Midbrain (tissue), 1 donor: ENCODE results near the gene NLRP1.

Experiments used
- DNase-seq: peaks from one replicate; lab custom pipeline; 2025; lab: John Stamatoyannopoulos, UW

The NLRP1 gene

GRCh38 chr17:5557485-5557884 is 26.8 kb downstream of the NLRP1 start:
- no peak for DNase-seq

- DNase-seq: no peak
Observed at GRCh38 chr17:5555254-5555653, 29.1 kb downstream of the NLRP1 start.

- DNase-seq: no peak
Observed at GRCh38 chr17:5553479-5553878, 30.8 kb downstream of the NLRP1 start.

- DNase-seq: no peak
Observed at GRCh38 chr17:5552841-5553240, 31.5 kb downstream of the NLRP1 start.

GRCh38 chr17:5545051-5545987 is 39.0 kb downstream of the NLRP1 start:
- no peak for DNase-seq

GRCh38 chr17:5544115-5544514 is 40.2 kb downstream of the NLRP1 start:
- no peak for DNase-seq

- no peak for DNase-seq
Observed at GRCh38 chr17:5541610-5542202, 42.6 kb downstream of the NLRP1 start.

- no peak for DNase-seq
Observed at GRCh38 chr17:5540321-5540720, 44.0 kb downstream of the NLRP1 start.

GRCh38 chr17:5539286-5539685 is 45.0 kb downstream of the NLRP1 start:
- no peak for DNase-seq

- no peak for DNase-seq
Observed at GRCh38 chr17:5536866-5537650, 47.3 kb downstream of the NLRP1 start.

GRCh38 chr17:5535436-5535835 is 48.9 kb downstream of the NLRP1 start:
- no peak for DNase-seq

- no peak for DNase-seq
Observed at GRCh38 chr17:5533486-5534315, 50.6 kb downstream of the NLRP1 start.

- no peak for DNase-seq
Observed at GRCh38 chr17:5532581-5532980, 51.7 kb downstream of the NLRP1 start.

GRCh38 chr17:5531085-5531418 is 53.3 kb downstream of the NLRP1 start:
- DNase-seq: no peak

- no peak for DNase-seq
Observed at GRCh38 chr17:5530265-5531084, 53.8 kb downstream of the NLRP1 start.

- no peak for DNase-seq
Observed at GRCh38 chr17:5527601-5528250, 56.6 kb downstream of the NLRP1 start.

- DNase-seq: peak; percentile 80
Observed at GRCh38 chr17:5526821-5527598, 57.3 kb downstream of the NLRP1 start.

- no peak for DNase-seq
Observed at GRCh38 chr17:5523249-5523648, 61.1 kb downstream of the NLRP1 start.

GRCh38 chr17:5522476-5522875 is 61.8 kb downstream of the NLRP1 start:
- DNase-seq: no peak
